Kidney (tissue), 14 donors: ENCODE results near the gene ERCC6. TPM values are rescaled to one million over a fixed set of nuclear protein-coding genes. Genes with fewer than 3 reads are reported as not detected.

Experiments used
- DNase-seq, 5 donors: peaks; one replicate each; pipeline ENCODE4 v3.0.0-alpha.2; 2013 to 2020
- FAIRE-seq: peaks from 2 replicates; lab custom pipeline; 2012; peaks lifted over from hg19 to GRCh38; lab: Jason Lieb, UNC
- H3K27ac ChIP-seq, 2 donors: one replicate each; pipeline ENCODE4 v1.7.0; 2013; ENCODE audit warnings: low read depth in 2 of 2, low read length in 2 of 2, inconsistent platforms in 1 of 2
- H3K27me3 ChIP-seq: one replicate; pipeline ENCODE4 v1.7.1; 2013; ENCODE audit warnings: low read length, inconsistent platforms; ENCODE audit not compliant: control insufficient read depth, insufficient read depth
- H3K36me3 ChIP-seq, 3 donors: one replicate each; pipeline versions ENCODE4 v1.7.0 to v1.7.1; 2013; ENCODE audit warnings: low read length in 3 of 3, control low read depth in 1 of 3, inconsistent platforms in 1 of 3; ENCODE audit not compliant: insufficient read depth in 3 of 3, control insufficient read depth in 2 of 3
- H3K4me1 ChIP-seq, 3 donors: one replicate each; pipeline versions ENCODE4 v1.7.0 to v1.7.1; 2013; ENCODE audit warnings: low read length in 3 of 3, inconsistent platforms in 1 of 3, low read depth in 1 of 3; ENCODE audit not compliant: control insufficient read depth in 2 of 3, insufficient read depth in 2 of 3
- H3K4me3 ChIP-seq, 3 donors: one replicate each; pipeline versions ENCODE4 v1.7.0 to v1.8.1; 2013; ENCODE audit warnings: low read length in 3 of 3, control low read depth in 1 of 3, inconsistent platforms in 1 of 3
- H3K9ac ChIP-seq, 3 donors: one replicate each; pipeline versions ENCODE4 v1.7.0 to v1.7.1; 2013; ENCODE audit warnings: low read length in 3 of 3, control low read depth in 1 of 3, inconsistent platforms in 1 of 3
- H3K9me3 ChIP-seq, 3 donors: one replicate each; pipeline versions ENCODE4 v1.7.0 to v1.7.1; 2013; ENCODE audit warnings: low read length in 3 of 3, control low read depth in 1 of 3, inconsistent platforms in 1 of 3; ENCODE audit not compliant: control insufficient read depth in 2 of 3, insufficient read depth in 1 of 3
- intact Hi-C: fragments of 100-400 bp; cut with DNase I; formaldehyde crosslinking; loops from one replicate; pipeline ENCODE4 v1.11.1; 2022
- polyA plus RNA-seq: library from polyadenylated mRNA; stranded (reverse); fragments of 350-450 nt; fragmentation: Illumina TruSeq; extraction: RNeasy Lipid Tissue Mini Kit (QIAGEN cat#74804); gene quantifications from one replicate; pipeline ENCODE4 v1.2.3, GENCODE V29; 2014; ENCODE audit warnings: low read depth, low replicate concordance; ENCODE audit not compliant: insufficient read depth
- total RNA-seq: library from RNA; stranded (reverse); fragmentation: NEBNext Ultra II Directional; extraction: Animal tissue kit (Norgen Biotek cat#: 25700); gene quantifications from one replicate; pipeline ENCODE4 v1.2.1, GENCODE V29; 2021
- TF ChIP-seq, protein P1 (sequence below): IDR thresholded peaks from 3 replicates; pipeline ENCODE4 v1.5.1; 2012; ENCODE audit warnings: mild to moderate bottlenecking, moderate library complexity, borderline replicate concordance; ENCODE audit not compliant: insufficient read depth; ENCODE audit errors: extremely low read depth
- donor health status: control.
- donor health status: control.
- donor health status: control.
- donor health status: control.
- donor health status: control.
- donor health status: DM: yes; HTN: yes; CAD: no.
- donor health status: Normal renal cell carcinoma (clear cell type).

ERCC6 gene
- total and polyA plus RNA-seq, 2 donors from 2014 or later = 5.0 to 33.2 TPM

DNA sequence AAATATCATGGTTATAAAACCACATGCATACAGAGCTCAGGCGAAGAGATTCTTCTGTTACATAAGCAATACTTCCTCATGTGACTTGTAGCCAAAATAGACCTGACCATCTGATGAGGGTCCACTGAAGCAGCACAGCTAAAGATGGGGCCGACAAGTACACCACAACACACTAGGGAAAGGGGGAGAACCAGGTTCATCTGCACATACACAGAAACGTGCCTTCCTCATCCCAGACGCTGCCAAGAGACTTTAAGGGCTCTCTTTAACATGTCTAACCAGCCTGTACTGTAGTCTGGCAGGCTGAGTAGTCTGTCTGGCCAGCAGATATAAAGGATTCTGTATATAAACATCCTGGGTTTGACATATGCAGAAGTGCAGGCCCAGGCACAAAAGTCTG, 30.3 kb downstream of the ERCC6 start:
- FAIRE-seq (no peak), DNase-seq (no peak)
- Histone ChIP-seq H3K4me1 (peaks cover 0 to 2% (median 0%) of the 10 kb centered on the region in 3 donors), H3K9ac (no peak overlapping the region), H3K4me3 (no peak overlapping the region), H3K9me3 (no peaks in the 10 kb centered on the region), H3K27me3 (no peaks in the 10 kb centered on the region), H3K27ac (no peak overlapping the region), H3K36me3 (peaks cover 0 to 4% (median 0%) of the 10 kb centered on the region in 3 donors)
- TF ChIP-seq, protein P1, sequence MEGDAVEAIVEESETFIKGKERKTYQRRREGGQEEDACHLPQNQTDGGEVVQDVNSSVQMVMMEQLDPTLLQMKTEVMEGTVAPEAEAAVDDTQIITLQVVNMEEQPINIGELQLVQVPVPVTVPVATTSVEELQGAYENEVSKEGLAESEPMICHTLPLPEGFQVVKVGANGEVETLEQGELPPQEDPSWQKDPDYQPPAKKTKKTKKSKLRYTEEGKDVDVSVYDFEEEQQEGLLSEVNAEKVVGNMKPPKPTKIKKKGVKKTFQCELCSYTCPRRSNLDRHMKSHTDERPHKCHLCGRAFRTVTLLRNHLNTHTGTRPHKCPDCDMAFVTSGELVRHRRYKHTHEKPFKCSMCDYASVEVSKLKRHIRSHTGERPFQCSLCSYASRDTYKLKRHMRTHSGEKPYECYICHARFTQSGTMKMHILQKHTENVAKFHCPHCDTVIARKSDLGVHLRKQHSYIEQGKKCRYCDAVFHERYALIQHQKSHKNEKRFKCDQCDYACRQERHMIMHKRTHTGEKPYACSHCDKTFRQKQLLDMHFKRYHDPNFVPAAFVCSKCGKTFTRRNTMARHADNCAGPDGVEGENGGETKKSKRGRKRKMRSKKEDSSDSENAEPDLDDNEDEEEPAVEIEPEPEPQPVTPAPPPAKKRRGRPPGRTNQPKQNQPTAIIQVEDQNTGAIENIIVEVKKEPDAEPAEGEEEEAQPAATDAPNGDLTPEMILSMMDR = no peak
- intact Hi-C loops = no loop called here

DNA sequence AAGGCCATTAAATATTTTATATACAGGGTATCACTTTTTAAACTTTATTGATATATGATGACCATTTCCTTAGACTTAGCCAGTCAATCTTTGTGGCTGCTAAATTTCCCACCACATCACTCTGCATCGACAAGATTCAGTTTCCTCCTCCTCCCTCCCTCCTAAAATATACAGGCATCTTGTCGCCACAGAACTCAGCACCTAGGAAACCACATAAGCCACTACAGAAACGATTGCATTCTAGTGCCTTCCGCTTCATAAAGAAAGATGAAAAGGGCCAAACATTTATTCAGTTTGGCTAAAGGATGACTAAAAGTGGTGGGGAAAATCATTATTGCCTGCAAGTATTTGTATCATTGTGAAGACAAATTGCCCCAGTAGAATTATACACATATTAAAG, 30.7 kb downstream of the ERCC6 start:
- H3K36me3 ChIP-seq = peaks cover 0 to 4% (median 0%) of the 10 kb centered on the region in 3 donors
- H3K4me1 ChIP-seq = peaks cover 0 to 2% (median 0%) of the 10 kb centered on the region in 3 donors
- intact Hi-C loops = no loop called here
- DNase-seq (no peak), FAIRE-seq (no peak)
- H3K4me3 ChIP-seq = no peak overlapping the region
- H3K27me3 ChIP-seq = no peaks in the 10 kb centered on the region
- TF ChIP-seq, protein P1 = no peak
- no peak overlapping the region for H3K9ac ChIP-seq
- no peak overlapping the region for H3K27ac ChIP-seq
- H3K9me3 ChIP-seq = no peaks in the 10 kb centered on the region

DNA sequence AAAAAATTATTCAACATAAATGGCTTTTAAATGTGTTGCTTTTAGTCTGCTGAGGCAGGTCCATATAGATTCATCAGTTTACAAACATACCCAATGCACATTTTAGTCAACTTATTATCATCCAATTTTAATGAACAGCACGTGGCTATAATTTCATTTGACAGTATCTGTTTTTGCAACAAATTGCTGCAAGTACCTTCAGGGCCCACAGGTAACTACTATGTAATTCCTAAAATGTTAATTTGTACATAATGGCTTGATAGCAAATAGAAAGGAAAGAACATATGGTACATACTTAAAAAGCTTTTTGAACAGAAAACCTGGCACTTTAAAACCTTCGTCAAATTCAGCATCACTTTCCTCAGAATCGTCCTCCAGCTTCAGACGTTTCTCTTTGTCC, 33.3 kb downstream of the ERCC6 start:
- H3K36me3 ChIP-seq = peaks cover 0 to 3% (median under 1%) of the 10 kb centered on the region in 3 donors
- H3K9me3 ChIP-seq = no peaks in the 10 kb centered on the region
- H3K4me1 ChIP-seq = peaks cover 0 to 2% (median 0%) of the 10 kb centered on the region in 3 donors
- H3K27me3 ChIP-seq = no peaks in the 10 kb centered on the region
- no peak overlapping the region for H3K9ac ChIP-seq
- intact Hi-C loops = no loop called here
- no peak for DNase-seq
- no peak overlapping the region for H3K4me3 ChIP-seq
- FAIRE-seq = no peak
- no peak overlapping the region for H3K27ac ChIP-seq
- TF ChIP-seq, protein P1 = no peak

DNA sequence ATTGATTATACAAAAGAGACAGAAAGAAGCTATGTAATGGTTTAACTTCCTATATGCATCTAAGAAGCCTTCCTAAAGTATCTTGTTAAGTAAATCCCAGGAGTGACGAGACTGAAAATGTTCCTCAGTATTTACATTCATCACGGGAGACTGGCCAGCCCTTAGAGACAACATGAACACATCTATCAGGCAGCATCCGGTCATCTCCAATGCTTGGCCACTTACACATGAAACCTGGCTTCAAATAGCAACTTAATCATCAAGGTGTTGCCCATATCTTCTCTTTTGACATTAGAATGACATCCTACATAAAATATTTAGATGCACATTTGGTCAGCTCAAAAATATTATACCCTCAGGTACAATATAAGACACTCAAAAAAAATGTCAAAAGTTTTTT, 33.8 kb downstream of the ERCC6 start:
- H3K27me3 ChIP-seq = no peaks in the 10 kb centered on the region
- H3K4me1 ChIP-seq = peaks cover 0 to 2% (median 0%) of the 10 kb centered on the region in 3 donors
- no peak for FAIRE-seq
- H3K27ac ChIP-seq = no peak overlapping the region
- H3K36me3 ChIP-seq = peaks cover 0 to 4% (median 0%) of the 10 kb centered on the region in 3 donors
- DNase-seq = no peak
- H3K4me3 ChIP-seq = no peak overlapping the region
- H3K9ac ChIP-seq = no peak overlapping the region
- intact Hi-C loops = no loop called here
- TF ChIP-seq, protein P1 = no peak
- no peaks in the 10 kb centered on the region for H3K9me3 ChIP-seq
